Left lung (tissue), 10 donors: Measurements from ENCODE around the gene BRINP3. TPM values are rescaled to one million over a fixed set of nuclear protein-coding genes. Genes with fewer than 3 reads are reported as not detected.

Experiments used
- ATAC-seq: fragments of 200-7000 bp; cut with Tn5 transposase; one replicate; pipeline ENCODE4 v1.9.1; 2020; ENCODE audit warnings: moderate library complexity
- DNase-seq, 4 donors: peaks; one replicate each; pipeline ENCODE4 v3.0.0-alpha.2; 2013 to 2020
- H3K27ac ChIP-seq, 2 donors: fragments of 200-600 bp; sonication (generic) in 1 of 2; one replicate each; pipeline versions ENCODE4 v1.5.0 to v1.8.0; 2020 to 2021
- H3K27me3 ChIP-seq, 2 donors: fragments of 200-600 bp; sonication (generic) in 1 of 2; one replicate each; pipeline versions ENCODE4 v1.5.0 to v1.8.0; 2020 to 2021
- H3K36me3 ChIP-seq, 2 donors: fragments of 200-600 bp; sonication (generic) in 1 of 2; one replicate each; pipeline versions ENCODE4 v1.5.0 to v1.8.0; 2020 to 2021
- H3K4me1 ChIP-seq, 2 donors: fragments of 200-600 bp; one replicate each; pipeline ENCODE4 v1.8.0; 2021
- H3K4me3 ChIP-seq, 2 donors: fragments of 200-600 bp; sonication (generic) in 1 of 2; one replicate each; pipeline versions ENCODE4 v1.5.0 to v1.8.0; 2020 to 2021; ENCODE audit warnings: mild to moderate bottlenecking in 1 of 2
- H3K9me3 ChIP-seq, 2 donors: fragments of 200-600 bp; sonication (generic) in 1 of 2; one replicate each; pipeline versions ENCODE4 v1.5.0 to v1.8.0; 2020 to 2021
- CTCF ChIP-seq, 2 donors: fragments of 200-600 bp; sonication (generic) in 1 of 2; IDR thresholded peaks; one replicate each; pipeline versions ENCODE4 v1.5.0 to v1.8.0; 2021; ENCODE audit warnings: antibody characterized with exemption in 2 of 2
- intact Hi-C, 2 donors: fragments of 100-400 bp; cut with DNase I; formaldehyde crosslinking; loops; one replicate each; pipeline versions ENCODE4 v1.11.2 to v1.14.2; 2022
- polyA plus RNA-seq, 6 donors: library from polyadenylated mRNA; unstranded; fragments of 120-200 nt; gene quantifications; one replicate each; pipeline ENCODE4 v1.2.1, GENCODE V29; 2013; ENCODE audit not compliant: insufficient read length in 6 of 6
- total RNA-seq, 2 donors: library from RNA; stranded (reverse); fragmentation: NEBNext Ultra II Directional; extraction: Animal tissue kit (Norgen Biotek cat#: 25700); gene quantifications; one replicate each; pipeline ENCODE4 v1.2.1, GENCODE V29; 2021
- donor health status: DM: no; HTN: yes; CAD: no.
- donor health status: DM: no; HTN: no; CAD: no.

The BRINP3 gene
- total and polyA plus RNA-seq, 8 donors, result 0.47 to 18.1 (median 10.5) TPM

- no peak for DNase-seq
- H3K4me3 ChIP-seq, result no peak overlapping the region
- intact Hi-C loops, result no loop called here
- no peak overlapping the region for H3K27ac ChIP-seq
- H3K9me3 ChIP-seq, result no peaks in the 10 kb centered on the region
- H3K4me1 ChIP-seq, result no peaks in the 10 kb centered on the region
- no peaks in the 10 kb centered on the region for H3K36me3 ChIP-seq
- no peak for TF ChIP-seq CTCF (IDR thresholded peaks at IDR 0.05)
- no peak for ATAC-seq
- no peaks in the 10 kb centered on the region for H3K27me3 ChIP-seq
Observed at GRCh38 chr1:190102757-190103326, 374.8 kb downstream of the BRINP3 start.

GRCh38 chr1:190101756-190102155 is 375.9 kb downstream of the BRINP3 start:
- Histone ChIP-seq H3K36me3 (no peaks in the 10 kb centered on the region), H3K27me3 (no peaks in the 10 kb centered on the region), H3K9me3 (no peaks in the 10 kb centered on the region), H3K4me3 (no peak overlapping the region), H3K27ac (no peak overlapping the region), H3K4me1 (no peaks in the 10 kb centered on the region)
- no peak for DNase-seq
- intact Hi-C loops, result no loop called here
- no peak for ATAC-seq
- TF ChIP-seq CTCF (IDR thresholded peaks at IDR 0.05), result no peak

GRCh38 chr1:190098756-190099155 is 378.9 kb downstream of the BRINP3 start:
- Histone ChIP-seq H3K36me3 (no peaks in the 10 kb centered on the region), H3K27me3 (no peaks in the 10 kb centered on the region), H3K9me3 (no peaks in the 10 kb centered on the region), H3K4me3 (no peak overlapping the region), H3K27ac (no peak overlapping the region), H3K4me1 (no peaks in the 10 kb centered on the region)
- intact Hi-C loops, result no loop called here
- ATAC-seq (no peak), DNase-seq (peak in 1 of 4 donors; percentile 58)
- no peak for TF ChIP-seq CTCF (IDR thresholded peaks at IDR 0.05)

GRCh38 chr1:190098107-190098506 is 379.6 kb downstream of the BRINP3 start:
- H3K9me3 ChIP-seq, result no peaks in the 10 kb centered on the region
- ATAC-seq, result no peak
- DNase-seq, result no peak
- TF ChIP-seq CTCF (IDR thresholded peaks at IDR 0.05), result no peak
- H3K27me3 ChIP-seq, result no peaks in the 10 kb centered on the region
- H3K36me3 ChIP-seq, result no peaks in the 10 kb centered on the region
- H3K4me1 ChIP-seq, result no peaks in the 10 kb centered on the region
- H3K27ac ChIP-seq, result no peak overlapping the region
- H3K4me3 ChIP-seq, result no peak overlapping the region
- intact Hi-C loops, result no loop called here

GRCh38 chr1:190095596-190095995 is 382.1 kb downstream of the BRINP3 start:
- Histone ChIP-seq H3K27ac (no peak overlapping the region), H3K4me1 (no peaks in the 10 kb centered on the region), H3K36me3 (no peaks in the 10 kb centered on the region), H3K9me3 (no peaks in the 10 kb centered on the region), H3K27me3 (no peaks in the 10 kb centered on the region), H3K4me3 (no peak overlapping the region)
- intact Hi-C loops, result no loop called here
- no peak for TF ChIP-seq CTCF (IDR thresholded peaks at IDR 0.05)
- DNase-seq, result no peak
- no peak for ATAC-seq
